Osteoblast (primary cell): ENCODE measurements around the gene NDUFS3. TPM values are rescaled to one million over a fixed set of nuclear protein-coding genes. Genes with fewer than 3 reads are reported as not detected.
"Not testable (repeated sequence)": the region's sequence is repeated elsewhere in the genome, so short reads cannot be mapped to it uniquely, and the experiment has no call there.

Experiments
- DNase-seq: peaks from one replicate; pipeline ENCODE4 v3.0.0; 2011; ENCODE audit warnings: low spot score, mixed read lengths; ENCODE audit not compliant: insufficient read length; ENCODE audit errors: missing footprints
- H2AFZ ChIP-seq: 2 replicates; pipeline ENCODE4 v1.6.0; 2011; ENCODE audit warnings: mild to moderate bottlenecking, low read length
- H3K27ac ChIP-seq: 2 replicates; pipeline ENCODE4 v1.5.1; 2011; ENCODE audit warnings: mild to moderate bottlenecking, low read depth, low read length, moderate library complexity
- H3K27me3 ChIP-seq: 2 replicates; pipeline ENCODE4 v1.6.0; 2012; ENCODE audit warnings: mild to moderate bottlenecking, control low read depth, inconsistent platforms, low read length, moderate library complexity; ENCODE audit not compliant: insufficient read depth
- H3K36me3 ChIP-seq: 2 replicates; pipeline ENCODE4 v1.5.1; 2011; ENCODE audit warnings: mild to moderate bottlenecking, low read length, control low read depth, moderate library complexity; ENCODE audit not compliant: insufficient read depth
- H3K4me1 ChIP-seq: 2 replicates; pipeline ENCODE4 v1.5.1; 2011; ENCODE audit warnings: mild to moderate bottlenecking, low read length, control low read depth, moderate library complexity; ENCODE audit not compliant: insufficient read depth
- H3K4me2 ChIP-seq: 2 replicates; pipeline ENCODE4 v1.6.0; 2011; ENCODE audit warnings: mild to moderate bottlenecking, low read length; ENCODE audit not compliant: insufficient read depth
- H3K4me3 ChIP-seq: fragments of 200-600 bp; sonication (generic); 3 replicates; pipeline ENCODE4 v1.5.1; 2012; ENCODE audit warnings: mild to moderate bottlenecking, low read length, inconsistent platforms; ENCODE audit not compliant: insufficient read depth
- H3K79me2 ChIP-seq: 2 replicates; pipeline ENCODE4 v1.6.0; 2012; ENCODE audit warnings: mild to moderate bottlenecking, low read length, control low read depth, inconsistent platforms; ENCODE audit not compliant: insufficient read depth
- H3K9me3 ChIP-seq: 2 replicates; pipeline ENCODE4 v1.5.1; 2011; ENCODE audit warnings: low read depth, low read length, control low read depth
- H4K20me1 ChIP-seq: 2 replicates; pipeline ENCODE4 v1.6.0; 2012; ENCODE audit warnings: mild to moderate bottlenecking, low read length, control low read depth; ENCODE audit not compliant: insufficient read depth
- CTCF ChIP-seq: IDR thresholded peaks from 2 replicates; pipeline ENCODE4 v1.5.1; 2011; ENCODE audit warnings: mild to moderate bottlenecking, low read depth, low read length, moderate library complexity; ENCODE audit errors: extremely low read depth
- total RNA-seq: library from RNA; depleted of rRNA; stranded (reverse); fragments of >200 nt; gene quantifications from 2 replicates; pipeline ENCODE4 v1.2.3, GENCODE V29; 2012

The NDUFS3 gene
- 55.0 and 56.9 TPM in 2 replicates for total RNA-seq

- H3K36me3 ChIP-seq, result peaks cover 57% of the 10 kb centered on the region
- H3K27me3 ChIP-seq, result no peaks in the 10 kb centered on the region
- H3K4me1 ChIP-seq, result peaks cover 25% of the 10 kb centered on the region
- H4K20me1 ChIP-seq, result no peaks in the 10 kb centered on the region
- no peak for TF ChIP-seq CTCF
- H3K4me3 ChIP-seq, result peak within 1 kb of the TSS; percentile 96
- no peaks in the 10 kb centered on the region for H3K9me3 ChIP-seq
- H2AFZ ChIP-seq, result peak within 1 kb of the TSS; percentile 98
- H3K4me2 ChIP-seq, result peak within 1 kb of the TSS; percentile 98
- DNase-seq, result peak; percentile 96
- H3K79me2 ChIP-seq, result peaks cover 58% of the 10 kb centered on the region
- H3K27ac ChIP-seq, result peak within 1 kb of the TSS; percentile 76
These were observed at the start of gene NDUFS3, which contains the start of gene KBTBD4 for GRCh38 chr11:47578524-47579494. TSS of gene NDUFS3 (plus strand) at chr11:47579074. CDS start at chr11:47579092, 18 bp downstream. TSS of gene KBTBD4 (minus strand) at chr11:47578970. CDS start at chr11:47578951, 19 bp downstream.

DNA sequence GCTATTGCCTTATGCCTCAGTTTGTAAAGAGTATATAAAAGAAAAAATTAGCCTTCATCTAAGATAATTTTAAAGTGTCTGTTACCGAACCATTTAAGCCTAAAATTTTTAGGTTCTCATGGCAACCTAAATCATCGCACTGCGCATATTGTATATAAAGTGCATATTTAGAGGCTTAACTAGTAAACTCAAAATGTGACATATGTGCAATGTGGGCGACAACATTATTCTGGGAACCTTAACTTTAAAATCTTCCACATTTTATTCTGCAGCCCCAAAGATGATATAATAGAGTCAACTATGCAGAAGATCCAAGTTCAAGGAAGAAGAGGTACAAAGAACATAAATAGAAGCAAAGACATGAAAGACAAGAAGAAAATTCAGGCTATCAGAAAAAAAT is 48.9 kb upstream of the NDUFS3 start:
- TF ChIP-seq CTCF, result no peak
- H3K27me3 ChIP-seq, result no peaks in the 10 kb centered on the region
- peaks cover 58% of the 10 kb centered on the region for H4K20me1 ChIP-seq
- no peak overlapping the region for H3K4me2 ChIP-seq
- peaks cover 98% of the 10 kb centered on the region for H3K79me2 ChIP-seq
- no peak overlapping the region for H2AFZ ChIP-seq
- H3K27ac ChIP-seq, result no peak overlapping the region
- no peak for DNase-seq
- peaks cover 3% of the 10 kb centered on the region for H3K36me3 ChIP-seq
- H3K4me1 ChIP-seq, result peaks cover 38% of the 10 kb centered on the region
- H3K9me3 ChIP-seq, result no peaks in the 10 kb centered on the region
- H3K4me3 ChIP-seq, result no peak overlapping the region

- peak overlapping the region; percentile 28 for H3K27ac ChIP-seq
- peaks cover 98% of the 10 kb centered on the region for H3K79me2 ChIP-seq
- not testable (repeated sequence) for H3K36me3 ChIP-seq, H3K4me3 ChIP-seq, H3K9me3 ChIP-seq, H3K27me3 ChIP-seq, H3K4me2 ChIP-seq, DNase-seq, H2AFZ ChIP-seq
- H3K4me1 ChIP-seq, result peaks cover 32% of the 10 kb centered on the region
- H4K20me1 ChIP-seq, result peaks cover 52% of the 10 kb centered on the region
These were observed 48.2 kb upstream of the NDUFS3 start for GRCh38 chr11:47530721-47531120.

DNA sequence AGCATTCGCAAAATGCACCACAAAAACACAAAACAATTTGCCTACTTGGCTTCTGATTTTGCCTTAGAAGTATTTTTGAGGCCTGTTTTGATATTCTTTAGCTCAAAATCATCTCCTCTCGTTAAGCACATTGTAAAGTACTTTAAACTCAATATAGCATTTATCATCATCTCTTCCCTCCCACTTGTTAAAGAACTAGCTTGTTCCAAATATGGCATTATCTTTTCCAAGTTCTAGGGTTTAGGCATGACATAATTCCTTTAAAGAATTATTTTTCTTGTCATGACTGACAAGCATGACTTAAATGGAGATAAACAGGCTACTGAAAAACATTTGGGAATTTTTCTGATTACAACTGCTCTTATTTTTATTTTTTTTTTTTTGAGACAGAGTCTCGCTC is 47.2 kb upstream of the NDUFS3 start:
- Histone ChIP-seq H3K27me3 (no peaks in the 10 kb centered on the region), H2AFZ (no peak overlapping the region), H3K4me3 (no peak overlapping the region), H3K4me1 (peaks cover 32% of the 10 kb centered on the region), H3K79me2 (peaks cover 98% of the 10 kb centered on the region), H3K9me3 (no peaks in the 10 kb centered on the region), H4K20me1 (peaks cover 48% of the 10 kb centered on the region), H3K36me3 (peaks cover 4% of the 10 kb centered on the region), H3K27ac (peak overlapping the region; percentile 77), H3K4me2 (no peak overlapping the region)
- TF ChIP-seq CTCF, result no peak
- DNase-seq, result no peak
